CD14-positive monocyte (primary cell): ENCODE results near the gene CCDC136. TPM values are rescaled to one million over a fixed set of nuclear protein-coding genes. Genes with fewer than 3 reads are reported as not detected.

Source experiments
- DNase-seq, 3 donors: peaks; one replicate each; pipeline ENCODE4 v3.0.0-alpha.2; 2011 to 2022
- H2AFZ ChIP-seq: 2 replicates; pipeline ENCODE4 v1.6.0; 2012; ENCODE audit warnings: mild to moderate bottlenecking, low read depth, low read length, inconsistent platforms; ENCODE audit not compliant: insufficient read depth, poor library complexity, severe bottlenecking
- H3K27ac ChIP-seq, 2 donors: 1 replicate in 1 of 2; 2 replicates in 1 of 2; pipeline ENCODE4 v1.5.1; 2012 to 2013; ENCODE audit warnings: low read length in 2 of 2, control low read depth in 1 of 2, inconsistent platforms in 1 of 2, low read depth in 1 of 2, mild to moderate bottlenecking in 1 of 2
- H3K27me3 ChIP-seq, 2 donors: one replicate each; pipeline versions ENCODE4 v1.6.0 to v1.6.1; 2011 to 2013; ENCODE audit warnings: low read length in 2 of 2; ENCODE audit not compliant: control insufficient read depth in 2 of 2, insufficient read depth in 2 of 2
- H3K36me3 ChIP-seq, 2 donors: replicated peaks in 1 of 2; 1 replicate in 1 of 2; 2 replicates in 1 of 2; pipeline versions ENCODE4 v1.5.1 to v1.6.1; 2012 to 2013; ENCODE audit warnings: low read length in 2 of 2, control low read depth in 1 of 2, inconsistent platforms in 1 of 2, mild to moderate bottlenecking in 1 of 2; ENCODE audit not compliant: insufficient read depth in 2 of 2, control insufficient read depth in 1 of 2
- H3K4me1 ChIP-seq, 2 donors: 1 replicate in 1 of 2; 2 replicates in 1 of 2; pipeline versions ENCODE4 v1.5.1 to v1.6.1; 2012 to 2013; ENCODE audit warnings: low read length in 2 of 2, control low read depth in 1 of 2, inconsistent platforms in 1 of 2, mild to moderate bottlenecking in 1 of 2, moderate library complexity in 1 of 2; ENCODE audit not compliant: insufficient read depth in 2 of 2, control insufficient read depth in 1 of 2
- H3K4me2 ChIP-seq: replicated peaks from 2 replicates; pipeline ENCODE3; 2012; ENCODE audit warnings: low read length, moderate library complexity, mild to moderate bottlenecking; ENCODE audit not compliant: poor library complexity, severe bottlenecking; ENCODE audit errors: extremely low read depth
- H3K4me3 ChIP-seq, 3 experiments: fragments of 200-600 bp in 1 of 3; sonication (generic) in 1 of 3; replicated peaks in 1 of 3; 1 replicate in 2 of 3; 2 replicates in 1 of 3; pipeline ENCODE4 v1.5.1; 2011 to 2013; ENCODE audit warnings: low read length in 3 of 3, mild to moderate bottlenecking in 3 of 3, control low read depth in 2 of 3, low read depth in 2 of 3, inconsistent platforms in 1 of 3, moderate library complexity in 1 of 3
- H3K79me2 ChIP-seq: 2 replicates; pipeline ENCODE4 v1.6.0; 2012; ENCODE audit warnings: mild to moderate bottlenecking, control low read depth, inconsistent platforms, low read length, moderate library complexity; ENCODE audit not compliant: insufficient read depth
- H3K9ac ChIP-seq: 2 replicates; pipeline ENCODE4 v1.6.0; 2017; ENCODE audit warnings: low read length, mild to moderate bottlenecking; ENCODE audit not compliant: insufficient read depth, poor library complexity, severe bottlenecking
- H3K9me3 ChIP-seq, 2 donors: replicated peaks in 1 of 2; 1 replicate in 1 of 2; 2 replicates in 1 of 2; pipeline versions ENCODE4 v1.5.1 to v1.6.1; 2012 to 2013; ENCODE audit warnings: low read length in 2 of 2, control low read depth in 1 of 2; ENCODE audit not compliant: control insufficient read depth in 1 of 2, insufficient read depth in 1 of 2
- H4K20me1 ChIP-seq: 2 replicates; pipeline ENCODE4 v1.6.0; 2012; ENCODE audit warnings: mild to moderate bottlenecking, low read length, control low read depth, moderate library complexity; ENCODE audit not compliant: insufficient read depth
- H3K27ac Mint-ChIP-seq, 7 donors: one replicate each; pipeline ENCODE4 v1.8.0; 2020; ENCODE audit warnings: mild to moderate bottlenecking in 7 of 7, mixed read lengths in 7 of 7, moderate library complexity in 6 of 7, inconsistent platforms in 2 of 7
- H3K27me3 Mint-ChIP-seq, 3 donors: one replicate each; pipeline ENCODE4 v1.8.0; 2021 to 2022; ENCODE audit warnings: low read depth in 3 of 3, mild to moderate bottlenecking in 3 of 3, mixed read lengths in 3 of 3, moderate library complexity in 3 of 3, inconsistent platforms in 1 of 3
- H3K36me3 Mint-ChIP-seq, 2 donors: one replicate each; pipeline ENCODE4 v1.8.0; 2020; ENCODE audit warnings: mixed read lengths in 2 of 2, inconsistent platforms in 1 of 2, mild to moderate bottlenecking in 1 of 2
- H3K4me1 Mint-ChIP-seq: one replicate; pipeline ENCODE4 v1.8.0; 2020; ENCODE audit warnings: mild to moderate bottlenecking, mixed read lengths
- H3K4me3 Mint-ChIP-seq, 2 donors: one replicate each; pipeline ENCODE4 v1.8.0; 2020; ENCODE audit warnings: mild to moderate bottlenecking in 2 of 2, mixed read lengths in 2 of 2, moderate library complexity in 1 of 2
- H3K9me3 Mint-ChIP-seq, 7 donors: one replicate each; pipeline ENCODE4 v1.8.0; 2020 to 2022; ENCODE audit warnings: mixed read lengths in 7 of 7, mild to moderate bottlenecking in 6 of 7, moderate library complexity in 6 of 7, inconsistent platforms in 2 of 7
- CTCF ChIP-seq: fragments of 200-600 bp; IDR thresholded peaks from one replicate; pipeline ENCODE4 v1.8.0; 2022; ENCODE audit warnings: antibody characterized with exemption, mild to moderate bottlenecking
- WGBS: methylation state at CpG from one replicate; pipeline ENCODE4 v1.1.5; 2013; ENCODE audit warnings: missing lambda C conversion rate; ENCODE audit not compliant: insufficient coverage; 5-methylcytosine and 5-hydroxymethylcytosine counted together
- intact Hi-C, 2 donors: fragments of 100-400 bp; cut with micrococcal nuclease; formaldehyde crosslinking; loops; one replicate each; pipeline versions ENCODE4 v1.15.0 to v1.15.1; 2023
- polyA plus RNA-seq, 3 donors: library from polyadenylated mRNA; depleted of rRNA in 1 of 3; unstranded in 2 of 3; stranded (reverse) in 1 of 3; fragments of 300-500 nt in 2 of 3; fragments of >200 nt in 1 of 3; fragmentation: Illumina TruSeq in 2 of 3; gene quantifications; 1 replicate in 2 of 3; 2 replicates in 1 of 3; pipeline ENCODE4 v1.2.3, GENCODE V29; 2012 to 2021

The CCDC136 gene
- polyA plus RNA-seq, 3 donors, result 0.26 to 2.6 TPM; not detected in 1

DNA sequence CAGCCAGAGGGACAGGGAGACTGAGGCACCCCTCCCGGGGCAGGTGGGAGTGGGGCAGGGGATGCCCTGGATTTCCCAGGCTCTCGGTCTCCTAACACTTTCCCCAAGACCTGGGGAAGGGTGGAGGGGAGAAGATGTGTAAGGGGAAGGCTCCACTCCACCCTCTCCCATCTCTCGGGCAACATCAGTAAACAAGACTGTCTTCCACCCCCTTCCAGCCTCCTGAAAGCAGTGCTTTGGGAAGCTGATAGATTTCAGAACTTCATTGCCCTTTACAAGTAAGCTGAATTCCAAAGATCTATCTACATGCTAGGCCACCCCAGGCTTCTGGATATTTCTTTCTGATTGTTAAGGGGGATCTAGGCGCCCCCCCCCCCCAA is 42.2 kb downstream of the CCDC136 start:
- H3K27me3 ChIP-seq, result peaks cover 32 to 52% of the 10 kb centered on the region in 2 donors
- TF ChIP-seq CTCF, result no peak
- WGBS, result no CpG with 5 or more reads among the region's 4 CpGs
- no peak overlapping the region for H3K9ac ChIP-seq
- peaks cover 51 to 61% (median 54%) of the 10 kb centered on the region in 3 donors for H3K27me3 Mint-ChIP-seq
- H3K27ac ChIP-seq, result no peak overlapping the region
- no peak overlapping the region for H3K27ac Mint-ChIP-seq
- no peak overlapping the region for H2AFZ ChIP-seq
- H3K4me1 ChIP-seq, result peaks cover 16 to 22% of the 10 kb centered on the region in 2 donors
- peaks cover 20% of the 10 kb centered on the region for H3K4me1 Mint-ChIP-seq
- no peak for DNase-seq
- H3K9me3 Mint-ChIP-seq, result peaks cover 0 to 18% (median 6%) of the 10 kb centered on the region in 7 donors
- H3K79me2 ChIP-seq, result no peaks in the 10 kb centered on the region
- intact Hi-C loops, result no loop called here
- no peak overlapping the region for H3K4me2 ChIP-seq
- no peaks in the 10 kb centered on the region for H3K9me3 ChIP-seq
- no peak overlapping the region for H3K4me3 ChIP-seq
- H4K20me1 ChIP-seq, result no peaks in the 10 kb centered on the region
- no peaks in the 10 kb centered on the region for H3K36me3 ChIP-seq
- peak overlapping the region in 1 of 2 donors; percentile 46 for H3K4me3 Mint-ChIP-seq
- peaks cover 0 to 3% of the 10 kb centered on the region in 2 donors for H3K36me3 Mint-ChIP-seq

DNA sequence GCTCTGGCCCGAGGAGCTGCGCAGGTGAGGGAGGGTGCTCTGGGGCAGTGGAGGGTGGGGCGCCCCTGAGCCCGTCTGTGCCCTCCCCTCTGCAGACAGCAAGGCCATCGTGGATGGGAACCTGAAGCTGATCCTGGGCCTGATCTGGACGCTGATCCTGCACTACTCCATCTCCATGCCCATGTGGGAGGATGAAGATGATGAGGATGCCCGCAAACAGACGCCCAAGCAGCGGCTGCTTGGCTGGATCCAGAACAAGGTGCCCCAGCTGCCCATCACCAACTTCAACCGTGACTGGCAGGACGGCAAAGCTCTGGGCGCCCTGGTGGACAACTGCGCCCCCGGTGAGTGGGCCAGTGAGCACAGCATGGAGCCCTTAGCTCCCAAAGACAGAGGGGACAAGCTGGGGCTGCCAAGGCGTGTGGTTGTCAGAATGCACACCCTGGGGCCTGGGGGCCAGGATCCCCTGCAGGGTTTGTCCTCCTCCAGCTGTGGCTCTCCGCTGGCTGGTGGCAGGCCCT is 43.5 kb downstream of the CCDC136 start:
- no peak for TF ChIP-seq CTCF
- Histone ChIP-seq H3K4me1 (peaks cover 15 to 19% of the 10 kb centered on the region in 2 donors), H3K4me3 (no peak overlapping the region), H3K36me3 (no peaks in the 10 kb centered on the region), H4K20me1 (no peaks in the 10 kb centered on the region), H3K79me2 (no peaks in the 10 kb centered on the region), H3K9me3 (no peaks in the 10 kb centered on the region), H2AFZ (no peak overlapping the region), H3K27ac (no peak overlapping the region), H3K9ac (no peak overlapping the region), H3K27me3 (peaks cover 23 to 41% of the 10 kb centered on the region in 2 donors), H3K4me2 (no peak overlapping the region)
- peaks cover 0 to 12% (median 4%) of the 10 kb centered on the region in 7 donors for H3K9me3 Mint-ChIP-seq
- no peaks in the 10 kb centered on the region for H3K36me3 Mint-ChIP-seq
- peaks cover 15% of the 10 kb centered on the region for H3K4me1 Mint-ChIP-seq
- no peak overlapping the region for H3K27ac Mint-ChIP-seq
- intact Hi-C loops, result no loop called here
- H3K4me3 Mint-ChIP-seq, result no peak overlapping the region
- WGBS, result 96% methylated on average over 14 of the region's 16 CpGs
- peaks cover 39 to 48% (median 45%) of the 10 kb centered on the region in 3 donors for H3K27me3 Mint-ChIP-seq
- no peak for DNase-seq
